ENCODE measurements around the gene THAP4. TPM values are rescaled to one million over a fixed set of nuclear protein-coding genes. Genes with fewer than 3 reads are reported as not detected.

THAP4 gene
- total RNA-seq, 2 donors from 2014 or later, result 54.6 to 66.1 TPM

GRCh38 chr2:241550616-241551580 is 86.1 kb downstream of the THAP4 start:
- H3K9ac ChIP-seq (ENCODE audit: extremely low read depth, low read length, poor library complexity, severe bottlenecking), result no peak overlapping the region
- H3K27ac ChIP-seq (ENCODE audit: low read depth, low read length), result no peak overlapping the region
- H3K4me3 ChIP-seq (ENCODE audit: low read length), result no peak overlapping the region
- Mint-ChIP-seq H3K27ac (no peak overlapping the region), H3K27me3 (ENCODE audit: insufficient read depth) (peaks cover 11% of the 10 kb centered on the region), H3K4me3 (no peak overlapping the region), H3K4me1 (peaks cover 5% of the 10 kb centered on the region), H3K9me3 (peaks cover 4% of the 10 kb centered on the region), H3K36me3 (ENCODE audit: low read depth) (no peaks in the 10 kb centered on the region)
- TF ChIP-seq, protein P1, sequence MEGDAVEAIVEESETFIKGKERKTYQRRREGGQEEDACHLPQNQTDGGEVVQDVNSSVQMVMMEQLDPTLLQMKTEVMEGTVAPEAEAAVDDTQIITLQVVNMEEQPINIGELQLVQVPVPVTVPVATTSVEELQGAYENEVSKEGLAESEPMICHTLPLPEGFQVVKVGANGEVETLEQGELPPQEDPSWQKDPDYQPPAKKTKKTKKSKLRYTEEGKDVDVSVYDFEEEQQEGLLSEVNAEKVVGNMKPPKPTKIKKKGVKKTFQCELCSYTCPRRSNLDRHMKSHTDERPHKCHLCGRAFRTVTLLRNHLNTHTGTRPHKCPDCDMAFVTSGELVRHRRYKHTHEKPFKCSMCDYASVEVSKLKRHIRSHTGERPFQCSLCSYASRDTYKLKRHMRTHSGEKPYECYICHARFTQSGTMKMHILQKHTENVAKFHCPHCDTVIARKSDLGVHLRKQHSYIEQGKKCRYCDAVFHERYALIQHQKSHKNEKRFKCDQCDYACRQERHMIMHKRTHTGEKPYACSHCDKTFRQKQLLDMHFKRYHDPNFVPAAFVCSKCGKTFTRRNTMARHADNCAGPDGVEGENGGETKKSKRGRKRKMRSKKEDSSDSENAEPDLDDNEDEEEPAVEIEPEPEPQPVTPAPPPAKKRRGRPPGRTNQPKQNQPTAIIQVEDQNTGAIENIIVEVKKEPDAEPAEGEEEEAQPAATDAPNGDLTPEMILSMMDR (conservative IDR thresholded peaks at IDR 0.05), result no peak
- DNase-seq, result no peak
- 93 to 94% methylated on average over 16 to 21 of the region's 21 CpGs for WGBS, 2 experiments (ENCODE audit: insufficient coverage in 1 of 2, insufficient read length in 1 of 2)
- no peaks in the 10 kb centered on the region for H3K36me3 ChIP-seq (ENCODE audit: control insufficient read depth, insufficient read depth, low read length)
- H3K9me3 ChIP-seq (ENCODE audit: control insufficient read depth, low read length), result peaks cover 2% of the 10 kb centered on the region
- H3K27me3 ChIP-seq (ENCODE audit: control insufficient read depth, insufficient read depth, low read length, poor library complexity, severe bottlenecking), result no peaks in the 10 kb centered on the region
- peaks cover 8% of the 10 kb centered on the region for H3K4me1 ChIP-seq (ENCODE audit: control insufficient read depth, insufficient read depth, low read length)

- H3K27me3 ChIP-seq (ENCODE audit: control insufficient read depth, insufficient read depth, low read length, poor library complexity, severe bottlenecking), result no peaks in the 10 kb centered on the region
- no peaks in the 10 kb centered on the region for H3K36me3 ChIP-seq (ENCODE audit: control insufficient read depth, insufficient read depth, low read length)
- no peak overlapping the region for H3K9ac ChIP-seq (ENCODE audit: extremely low read depth, low read length, poor library complexity, severe bottlenecking)
- 86 to 91% methylated on average over 2 to 3 of the region's 3 CpGs for WGBS, 2 experiments (ENCODE audit: insufficient coverage in 1 of 2, insufficient read length in 1 of 2)
- Mint-ChIP-seq H3K36me3 (ENCODE audit: low read depth) (no peaks in the 10 kb centered on the region), H3K4me1 (peaks cover 5% of the 10 kb centered on the region), H3K27me3 (ENCODE audit: insufficient read depth) (peaks cover 13% of the 10 kb centered on the region), H3K27ac (no peak overlapping the region), H3K4me3 (no peak overlapping the region), H3K9me3 (no peaks in the 10 kb centered on the region)
- TF ChIP-seq, protein P1 (conservative IDR thresholded peaks at IDR 0.05), result no peak
- DNase-seq, result no peak
- no peak overlapping the region for H3K4me3 ChIP-seq (ENCODE audit: low read length)
- H3K4me1 ChIP-seq (ENCODE audit: control insufficient read depth, insufficient read depth, low read length), result peaks cover 8% of the 10 kb centered on the region
- H3K27ac ChIP-seq (ENCODE audit: low read depth, low read length), result no peak overlapping the region
- H3K9me3 ChIP-seq (ENCODE audit: control insufficient read depth, low read length), result no peaks in the 10 kb centered on the region
Measured at GRCh38 chr2:241548451-241548835, 88.5 kb downstream of the THAP4 start.

GRCh38 chr2:241547781-241548450 is 89.0 kb downstream of the THAP4 start:
- peaks cover 8% of the 10 kb centered on the region for H3K4me1 ChIP-seq (ENCODE audit: control insufficient read depth, insufficient read depth, low read length)
- H3K9me3 ChIP-seq (ENCODE audit: control insufficient read depth, low read length), result no peaks in the 10 kb centered on the region
- H3K4me3 Mint-ChIP-seq, result no peak overlapping the region
- H3K27me3 ChIP-seq (ENCODE audit: control insufficient read depth, insufficient read depth, low read length, poor library complexity, severe bottlenecking), result peaks cover 5% of the 10 kb centered on the region
- no peaks in the 10 kb centered on the region for H3K36me3 ChIP-seq (ENCODE audit: control insufficient read depth, insufficient read depth, low read length)
- no peak overlapping the region for H3K27ac Mint-ChIP-seq
- 91 to 97% methylated on average over 12 to 16 of the region's 16 CpGs for WGBS, 2 experiments (ENCODE audit: insufficient coverage in 1 of 2, insufficient read length in 1 of 2)
- no peaks in the 10 kb centered on the region for H3K36me3 Mint-ChIP-seq (ENCODE audit: low read depth)
- H3K27ac ChIP-seq (ENCODE audit: low read depth, low read length), result no peak overlapping the region
- peaks cover 19% of the 10 kb centered on the region for H3K27me3 Mint-ChIP-seq (ENCODE audit: insufficient read depth)
- H3K9ac ChIP-seq (ENCODE audit: extremely low read depth, low read length, poor library complexity, severe bottlenecking), result no peak overlapping the region
- no peaks in the 10 kb centered on the region for H3K9me3 Mint-ChIP-seq
- peaks cover 5% of the 10 kb centered on the region for H3K4me1 Mint-ChIP-seq
- peak; percentile 36 for DNase-seq
- no peak overlapping the region for H3K4me3 ChIP-seq (ENCODE audit: low read length)
- TF ChIP-seq, protein P1 (conservative IDR thresholded peaks at IDR 0.05), result no peak

Data from endodermal cell (in vitro differentiated cells).